AG10803 (cell line): Measurements from ENCODE around the gene ARFIP1.
"Not testable (repeated sequence)": the region's sequence is repeated elsewhere in the genome, so short reads cannot be mapped to it uniquely, and the experiment has no call there.

Experiments used
- DNase-seq: peaks from one replicate; pipeline ENCODE4 v3.0.0; 2010; ENCODE audit warnings: low read depth
- H3K4me3 ChIP-seq: 2 replicates; pipeline ENCODE4 v1.5.1; 2011; ENCODE audit warnings: mild to moderate bottlenecking, low read length, control low read depth
- TF ChIP-seq, protein P1 (sequence below): conservative IDR thresholded peaks from 2 replicates; pipeline ENCODE4 v1.5.1; 2011; ENCODE audit warnings: mild to moderate bottlenecking, low read length, control low read depth, inconsistent platforms

The ARFIP1 gene

GRCh38 chr4:152856960-152857359 is 77.2 kb downstream of the ARFIP1 start:
- no peak overlapping the region for H3K4me3 ChIP-seq
- DNase-seq: no peak
- TF ChIP-seq, protein P1, sequence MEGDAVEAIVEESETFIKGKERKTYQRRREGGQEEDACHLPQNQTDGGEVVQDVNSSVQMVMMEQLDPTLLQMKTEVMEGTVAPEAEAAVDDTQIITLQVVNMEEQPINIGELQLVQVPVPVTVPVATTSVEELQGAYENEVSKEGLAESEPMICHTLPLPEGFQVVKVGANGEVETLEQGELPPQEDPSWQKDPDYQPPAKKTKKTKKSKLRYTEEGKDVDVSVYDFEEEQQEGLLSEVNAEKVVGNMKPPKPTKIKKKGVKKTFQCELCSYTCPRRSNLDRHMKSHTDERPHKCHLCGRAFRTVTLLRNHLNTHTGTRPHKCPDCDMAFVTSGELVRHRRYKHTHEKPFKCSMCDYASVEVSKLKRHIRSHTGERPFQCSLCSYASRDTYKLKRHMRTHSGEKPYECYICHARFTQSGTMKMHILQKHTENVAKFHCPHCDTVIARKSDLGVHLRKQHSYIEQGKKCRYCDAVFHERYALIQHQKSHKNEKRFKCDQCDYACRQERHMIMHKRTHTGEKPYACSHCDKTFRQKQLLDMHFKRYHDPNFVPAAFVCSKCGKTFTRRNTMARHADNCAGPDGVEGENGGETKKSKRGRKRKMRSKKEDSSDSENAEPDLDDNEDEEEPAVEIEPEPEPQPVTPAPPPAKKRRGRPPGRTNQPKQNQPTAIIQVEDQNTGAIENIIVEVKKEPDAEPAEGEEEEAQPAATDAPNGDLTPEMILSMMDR: no peak

GRCh38 chr4:152858934-152859333 is 79.2 kb downstream of the ARFIP1 start:
- no peak overlapping the region for H3K4me3 ChIP-seq
- no peak for DNase-seq
- TF ChIP-seq, protein P1: no peak

GRCh38 chr4:152860046-152860445 is 80.3 kb downstream of the ARFIP1 start:
- H3K4me3 ChIP-seq: no peak overlapping the region
- TF ChIP-seq, protein P1: no peak
- peak; percentile 7 for DNase-seq

- no peak overlapping the region for H3K4me3 ChIP-seq
- TF ChIP-seq, protein P1: no peak
Observed at GRCh38 chr4:152862608-152863007, 82.9 kb downstream of the ARFIP1 start.

GRCh38 chr4:152864361-152864760 is 84.6 kb downstream of the ARFIP1 start:
- TF ChIP-seq, protein P1: no peak
- H3K4me3 ChIP-seq: no peak overlapping the region
- no peak for DNase-seq

More at GRCh38 chr4:152862608-152863007, 82.9 kb downstream of the ARFIP1 start:
- peak; percentile 5 for DNase-seq

DNA sequence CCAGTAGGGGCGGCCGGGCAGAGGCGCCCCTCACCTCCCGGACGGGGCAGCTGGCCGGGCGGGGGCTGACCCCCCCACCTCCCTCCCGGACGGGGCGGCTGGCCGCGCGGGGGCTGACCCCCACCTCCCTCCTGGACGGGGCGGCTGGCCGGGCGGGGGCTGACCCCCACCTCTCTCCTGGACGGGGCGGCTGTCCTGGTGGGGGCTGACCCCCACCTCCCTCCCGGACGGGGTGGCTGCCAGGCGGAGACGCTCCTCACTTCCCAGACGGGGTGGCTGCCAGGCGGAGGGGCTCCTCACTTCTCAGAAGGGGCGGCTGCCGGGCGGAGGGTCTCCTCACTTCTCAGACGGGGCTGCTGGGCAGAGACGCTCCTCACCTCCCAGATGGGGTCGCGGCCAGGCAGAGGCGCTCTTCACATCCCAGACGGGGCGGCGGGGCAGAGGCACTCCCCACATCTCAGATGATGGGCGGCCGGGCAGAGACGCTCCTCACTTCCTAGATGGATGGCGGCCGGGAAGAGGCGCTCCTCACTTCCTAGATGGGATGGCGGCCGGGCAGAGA is 86.8 kb downstream of the ARFIP1 start:
- not testable (repeated sequence) for H3K4me3 ChIP-seq, DNase-seq

- TF ChIP-seq, protein P1: no peak
Observed at GRCh38 chr4:152870606-152871005, 90.9 kb downstream of the ARFIP1 start.

GRCh38 chr4:152875261-152875660 is 95.5 kb downstream of the ARFIP1 start:
- DNase-seq: no peak
- H3K4me3 ChIP-seq: no peak overlapping the region
- TF ChIP-seq, protein P1: no peak

More at GRCh38 chr4:152870606-152871005, 90.9 kb downstream of the ARFIP1 start:
- DNase-seq: no peak
- no peak overlapping the region for H3K4me3 ChIP-seq
